Vein endothelial cell (primary cell): Measurements from ENCODE around the gene ATAD5. TPM values are rescaled to one million over a fixed set of nuclear protein-coding genes. Genes with fewer than 3 reads are reported as not detected.

ENCODE experiments used
- small RNA-seq: library from RNA; depleted of rRNA; stranded (forward); fragments of <200 nt; gene quantifications from one replicate; pipeline ENCODE3, GENCODE V24; 2012
- total RNA-seq: library from RNA; depleted of rRNA; stranded (reverse); fragments of >200 nt; gene quantifications from 2 replicates; pipeline ENCODE4 v1.2.3, GENCODE V29; 2012

ATAD5 gene, protein sequence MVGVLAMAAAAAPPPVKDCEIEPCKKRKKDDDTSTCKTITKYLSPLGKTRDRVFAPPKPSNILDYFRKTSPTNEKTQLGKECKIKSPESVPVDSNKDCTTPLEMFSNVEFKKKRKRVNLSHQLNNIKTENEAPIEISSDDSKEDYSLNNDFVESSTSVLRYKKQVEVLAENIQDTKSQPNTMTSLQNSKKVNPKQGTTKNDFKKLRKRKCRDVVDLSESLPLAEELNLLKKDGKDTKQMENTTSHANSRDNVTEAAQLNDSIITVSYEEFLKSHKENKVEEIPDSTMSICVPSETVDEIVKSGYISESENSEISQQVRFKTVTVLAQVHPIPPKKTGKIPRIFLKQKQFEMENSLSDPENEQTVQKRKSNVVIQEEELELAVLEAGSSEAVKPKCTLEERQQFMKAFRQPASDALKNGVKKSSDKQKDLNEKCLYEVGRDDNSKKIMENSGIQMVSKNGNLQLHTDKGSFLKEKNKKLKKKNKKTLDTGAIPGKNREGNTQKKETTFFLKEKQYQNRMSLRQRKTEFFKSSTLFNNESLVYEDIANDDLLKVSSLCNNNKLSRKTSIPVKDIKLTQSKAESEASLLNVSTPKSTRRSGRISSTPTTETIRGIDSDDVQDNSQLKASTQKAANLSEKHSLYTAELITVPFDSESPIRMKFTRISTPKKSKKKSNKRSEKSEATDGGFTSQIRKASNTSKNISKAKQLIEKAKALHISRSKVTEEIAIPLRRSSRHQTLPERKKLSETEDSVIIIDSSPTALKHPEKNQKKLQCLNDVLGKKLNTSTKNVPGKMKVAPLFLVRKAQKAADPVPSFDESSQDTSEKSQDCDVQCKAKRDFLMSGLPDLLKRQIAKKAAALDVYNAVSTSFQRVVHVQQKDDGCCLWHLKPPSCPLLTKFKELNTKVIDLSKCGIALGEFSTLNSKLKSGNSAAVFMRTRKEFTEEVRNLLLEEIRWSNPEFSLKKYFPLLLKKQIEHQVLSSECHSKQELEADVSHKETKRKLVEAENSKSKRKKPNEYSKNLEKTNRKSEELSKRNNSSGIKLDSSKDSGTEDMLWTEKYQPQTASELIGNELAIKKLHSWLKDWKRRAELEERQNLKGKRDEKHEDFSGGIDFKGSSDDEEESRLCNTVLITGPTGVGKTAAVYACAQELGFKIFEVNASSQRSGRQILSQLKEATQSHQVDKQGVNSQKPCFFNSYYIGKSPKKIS (N-terminal part only)
- total RNA-seq: 2.9 and 7.7 TPM in 2 replicates

DNA sequence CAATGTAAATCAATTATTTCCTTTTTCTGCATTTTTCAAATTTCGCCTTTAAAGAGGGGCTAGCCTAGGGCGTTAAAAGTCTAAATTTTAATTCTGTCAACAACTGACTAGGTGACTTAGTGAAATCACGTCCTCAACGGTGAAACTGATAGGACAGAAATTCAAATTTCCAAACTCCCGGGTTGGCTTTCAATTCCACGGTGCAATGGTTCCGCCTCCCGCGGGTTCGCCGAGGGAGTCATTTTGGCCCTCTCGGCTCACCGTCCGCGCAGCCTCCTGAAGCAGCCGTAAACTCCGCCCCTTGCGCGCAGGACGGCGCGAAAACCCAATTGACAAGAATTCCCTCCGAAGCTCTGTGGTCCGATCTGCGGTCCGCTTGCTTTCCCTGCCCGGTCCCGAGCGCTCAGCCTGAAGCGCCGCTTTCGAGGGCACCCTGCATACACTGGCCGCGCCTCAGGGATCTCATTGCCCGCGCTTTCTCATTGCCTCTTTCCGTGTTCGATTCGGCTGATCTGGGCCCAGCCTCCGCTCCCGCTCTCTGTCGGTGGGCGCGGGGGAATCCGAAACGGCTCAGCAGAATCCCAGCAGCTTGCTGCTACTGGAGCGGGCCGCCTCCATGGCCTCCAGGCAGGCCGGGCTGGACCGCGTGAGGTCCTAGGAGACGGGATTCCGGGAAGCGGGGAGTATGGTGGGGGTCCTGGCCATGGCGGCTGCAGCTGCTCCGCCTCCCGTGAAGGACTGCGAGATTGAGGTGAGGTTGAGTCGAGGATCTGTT, at the start of gene ATAD5:
Gene ATAD5, plus strand, starts transcription at position 304 of the 775 bp plus-strand sequence. Its CDS starts 382 bp downstream, at position 686.

DNA sequence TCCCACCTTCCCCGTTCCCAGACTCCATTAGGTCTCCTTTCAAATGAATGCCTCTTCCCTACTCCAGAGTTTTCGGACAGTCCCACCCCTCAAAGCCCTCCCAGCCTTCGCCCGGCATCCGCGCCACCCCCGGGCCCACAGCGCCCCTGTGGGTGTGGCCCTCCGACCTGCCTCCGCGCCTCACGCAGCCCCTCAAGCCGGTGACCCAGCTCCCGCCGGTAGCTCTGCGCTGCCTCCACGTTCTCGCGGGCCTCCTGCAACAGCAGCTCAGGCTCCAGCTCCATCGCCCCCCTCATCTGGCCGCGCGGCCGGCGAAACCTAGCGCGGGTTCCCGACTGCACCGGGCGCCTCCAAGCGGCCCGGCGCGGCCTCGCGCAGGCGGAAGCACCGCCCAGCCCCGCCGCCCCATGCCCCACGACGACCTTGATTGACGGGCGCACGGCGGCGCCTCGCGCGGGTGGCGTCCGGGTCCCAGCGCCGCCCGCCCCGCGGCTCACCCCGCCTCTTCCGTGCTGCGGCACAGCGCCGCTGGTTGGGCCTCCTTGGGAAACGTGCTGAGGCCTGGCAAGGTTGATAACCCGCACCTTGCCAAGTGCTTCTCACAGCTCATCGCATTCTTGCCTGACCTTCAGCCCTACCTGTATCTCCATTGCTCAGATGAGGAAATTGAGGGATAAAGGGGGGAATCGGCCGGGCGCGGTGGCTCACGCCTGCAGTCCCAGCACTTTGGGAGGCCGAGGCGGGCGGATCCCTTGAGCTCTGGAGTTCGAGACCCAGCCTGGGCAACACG, 7.2 kb upstream of the ATAD5 start, which contains the start of gene CRLF3:
Gene CRLF3, minus strand, starts transcription at position 337 of the 790 bp plus-strand sequence. Its CDS starts 41 bp downstream, at position 296.

DNA sequence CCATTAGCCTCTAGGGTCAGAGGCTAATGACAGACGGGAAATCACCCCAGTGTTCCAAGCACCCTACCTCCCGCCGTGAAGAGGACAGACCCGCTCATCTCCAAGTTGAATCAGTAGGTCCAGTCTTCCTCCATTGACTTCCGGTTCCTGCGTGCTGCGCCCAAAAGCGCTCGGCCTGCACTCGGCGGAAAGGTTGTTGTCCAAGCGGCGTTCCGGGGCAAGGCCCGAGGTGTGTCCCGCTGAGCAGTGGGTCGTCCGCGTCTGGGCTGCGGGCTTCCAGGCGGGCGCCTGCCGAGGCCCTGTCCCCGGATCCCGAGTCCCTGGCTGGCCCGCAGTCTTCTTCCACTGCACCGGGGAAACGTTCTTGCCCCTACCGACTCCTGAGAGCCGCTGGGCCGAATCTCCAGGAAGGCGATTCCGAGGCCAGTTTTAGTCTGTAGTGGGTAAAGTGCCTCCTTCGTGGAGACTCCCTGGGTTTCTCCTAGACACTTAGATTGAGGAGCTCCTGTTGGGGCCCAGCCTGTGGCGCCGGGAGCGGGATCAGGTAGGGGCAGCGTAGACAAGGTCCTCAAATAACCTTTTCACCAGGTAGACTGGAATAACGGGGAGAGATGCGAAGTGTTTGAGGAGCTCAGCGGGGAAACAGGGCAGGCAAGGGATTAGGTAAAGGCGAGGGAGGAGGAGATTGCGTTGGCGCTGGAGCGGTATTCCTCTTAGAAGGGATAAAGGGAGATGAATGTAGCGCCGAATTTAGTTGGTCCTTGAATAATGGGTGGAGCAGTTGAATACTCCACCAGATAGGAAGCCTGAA, 74.5 kb downstream of the ATAD5 start, which contains the start of gene TEFM:
Gene TEFM, minus strand, starts transcription at position 138 of the 811 bp plus-strand sequence. Its CDS starts 40 bp downstream, at position 98.

DNA sequence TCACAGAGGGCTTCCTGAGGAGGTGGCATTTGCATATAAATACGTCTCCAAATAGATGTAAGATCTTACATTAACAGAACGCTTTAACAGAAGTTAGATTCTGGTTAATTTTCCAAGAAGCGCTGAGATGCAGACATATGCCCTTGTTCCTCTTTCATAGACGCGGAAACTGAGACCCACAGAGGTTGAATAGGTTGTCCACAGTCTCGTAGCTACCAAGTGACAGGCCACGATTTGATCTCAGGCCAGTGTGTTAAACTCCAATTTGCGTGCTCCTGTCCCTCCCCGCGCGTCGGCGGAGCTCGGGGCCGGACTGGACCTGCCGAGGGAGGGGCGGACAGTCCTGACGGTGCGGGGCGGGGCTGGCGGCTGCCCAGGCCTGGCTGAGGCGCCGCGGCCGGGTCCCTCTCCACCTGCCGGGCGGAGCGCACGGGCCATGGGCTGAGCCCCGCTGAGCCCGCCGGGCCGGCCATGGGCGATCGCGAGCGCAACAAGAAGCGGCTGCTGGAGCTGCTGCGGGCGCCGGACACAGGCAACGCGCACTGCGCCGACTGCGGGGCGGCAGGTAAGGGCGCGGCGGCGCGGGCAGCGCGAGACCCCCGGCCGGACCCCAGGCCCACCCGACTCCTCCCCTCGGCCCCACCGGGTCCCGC, 89.9 kb downstream of the ATAD5 start, which contains the start of gene ADAP2:
Gene ADAP2, plus strand, starts transcription at position 402 of the 653 bp plus-strand sequence. Its CDS starts 70 bp downstream, at position 472.

Small RNA genes lying within 50 kb of the gene (small RNA-seq; reads per million reads assigned to genes)
- not detected for gene RNU6-298P

Other genes with a start within 250 kb of the ATAD5 start
- gene CRLF3, start 7.3 kb upstream of the ATAD5 start, total RNA-seq: 12.4 and 20.2 TPM in 2 replicates
- 8.8 and 18.4 TPM in 2 replicates for gene TEFM, start 74.3 kb downstream of the ATAD5 start, total RNA-seq
- 0.19 and 0.33 TPM in 2 replicates for gene ADAP2, start 90.0 kb downstream of the ATAD5 start, total RNA-seq
- 6.8 and 9.1 TPM in 2 replicates for gene RNF135, start 139.1 kb downstream of the ATAD5 start, total RNA-seq